Osteocyte (in vitro differentiated cells): ENCODE results near the gene GSDME. TPM values are rescaled to one million over a fixed set of nuclear protein-coding genes. Genes with fewer than 3 reads are reported as not detected.
"Not testable (repeated sequence)": the region's sequence is repeated elsewhere in the genome, so short reads cannot be mapped to it uniquely, and the experiment has no call there.

Source experiments
- DNase-seq: peaks from one replicate; pipeline ENCODE4 v3.0.0; 2021; ENCODE audit warnings: mixed read lengths; ENCODE audit not compliant: unreplicated experiment; ENCODE audit errors: extremely low spot score
- H3K27ac Mint-ChIP-seq: one replicate; pipeline ENCODE4 v1.8.0; 2021; ENCODE audit warnings: mild to moderate bottlenecking, mixed read lengths; ENCODE audit not compliant: unreplicated experiment
- H3K27me3 Mint-ChIP-seq: one replicate; pipeline ENCODE4 v1.8.0; 2021; ENCODE audit warnings: mixed read lengths; ENCODE audit not compliant: unreplicated experiment
- H3K36me3 Mint-ChIP-seq: one replicate; pipeline ENCODE4 v1.8.0; 2021; ENCODE audit warnings: mixed read lengths; ENCODE audit not compliant: unreplicated experiment
- H3K4me1 Mint-ChIP-seq: one replicate; pipeline ENCODE4 v1.8.0; 2021; ENCODE audit warnings: mixed read lengths; ENCODE audit not compliant: unreplicated experiment
- H3K4me3 Mint-ChIP-seq: one replicate; pipeline ENCODE4 v1.8.0; 2021; ENCODE audit warnings: mild to moderate bottlenecking, moderate library complexity, mixed read lengths; ENCODE audit not compliant: unreplicated experiment
- H3K9me3 Mint-ChIP-seq: one replicate; pipeline ENCODE4 v1.8.0; 2021; ENCODE audit warnings: mixed read lengths; ENCODE audit not compliant: unreplicated experiment
- total RNA-seq: library from RNA; stranded (reverse); gene quantifications from 2 replicates; pipeline ENCODE4 v1.2.1, GENCODE V29; 2021
- TF ChIP-seq, protein P1 (sequence below): fragments of 200-600 bp; sonication (generic); IDR thresholded peaks from 2 replicates; pipeline ENCODE4 v1.5.0; 2021; ENCODE audit warnings: antibody characterized with exemption, mild to moderate bottlenecking, moderate library complexity

Gene GSDME
- total RNA-seq, 1 donor from 2014 or later: 10.2 TPM

DNA sequence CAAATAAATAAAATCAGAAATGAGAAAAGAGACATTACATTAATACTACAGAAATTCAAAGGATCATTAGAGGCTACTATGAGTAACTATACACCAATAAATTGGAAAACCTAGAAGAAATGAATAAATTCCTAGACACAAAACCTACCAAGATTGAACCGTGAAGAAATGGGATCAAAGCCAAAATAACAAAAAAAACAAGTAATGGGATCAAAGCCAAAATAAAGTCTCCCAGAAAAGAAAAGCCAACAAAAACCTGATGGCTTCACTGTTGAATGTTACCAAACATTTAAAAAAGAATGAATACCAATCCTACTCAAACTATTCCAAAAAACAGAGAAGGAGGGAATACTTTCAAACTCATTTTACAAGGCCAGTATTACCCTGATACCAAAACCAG lies 20.0 kb downstream of the GSDME start:
- Mint-ChIP-seq H3K4me1 (peaks cover 41% of the 10 kb centered on the region), H3K36me3 (peaks cover 9% of the 10 kb centered on the region), H3K27me3 (no peaks in the 10 kb centered on the region), H3K4me3 (no peak overlapping the region), H3K27ac (peak overlapping the region; percentile 66), H3K9me3 (peaks cover 19% of the 10 kb centered on the region)
- TF ChIP-seq, protein P1, sequence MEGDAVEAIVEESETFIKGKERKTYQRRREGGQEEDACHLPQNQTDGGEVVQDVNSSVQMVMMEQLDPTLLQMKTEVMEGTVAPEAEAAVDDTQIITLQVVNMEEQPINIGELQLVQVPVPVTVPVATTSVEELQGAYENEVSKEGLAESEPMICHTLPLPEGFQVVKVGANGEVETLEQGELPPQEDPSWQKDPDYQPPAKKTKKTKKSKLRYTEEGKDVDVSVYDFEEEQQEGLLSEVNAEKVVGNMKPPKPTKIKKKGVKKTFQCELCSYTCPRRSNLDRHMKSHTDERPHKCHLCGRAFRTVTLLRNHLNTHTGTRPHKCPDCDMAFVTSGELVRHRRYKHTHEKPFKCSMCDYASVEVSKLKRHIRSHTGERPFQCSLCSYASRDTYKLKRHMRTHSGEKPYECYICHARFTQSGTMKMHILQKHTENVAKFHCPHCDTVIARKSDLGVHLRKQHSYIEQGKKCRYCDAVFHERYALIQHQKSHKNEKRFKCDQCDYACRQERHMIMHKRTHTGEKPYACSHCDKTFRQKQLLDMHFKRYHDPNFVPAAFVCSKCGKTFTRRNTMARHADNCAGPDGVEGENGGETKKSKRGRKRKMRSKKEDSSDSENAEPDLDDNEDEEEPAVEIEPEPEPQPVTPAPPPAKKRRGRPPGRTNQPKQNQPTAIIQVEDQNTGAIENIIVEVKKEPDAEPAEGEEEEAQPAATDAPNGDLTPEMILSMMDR: no peak
- no peak for DNase-seq

DNA sequence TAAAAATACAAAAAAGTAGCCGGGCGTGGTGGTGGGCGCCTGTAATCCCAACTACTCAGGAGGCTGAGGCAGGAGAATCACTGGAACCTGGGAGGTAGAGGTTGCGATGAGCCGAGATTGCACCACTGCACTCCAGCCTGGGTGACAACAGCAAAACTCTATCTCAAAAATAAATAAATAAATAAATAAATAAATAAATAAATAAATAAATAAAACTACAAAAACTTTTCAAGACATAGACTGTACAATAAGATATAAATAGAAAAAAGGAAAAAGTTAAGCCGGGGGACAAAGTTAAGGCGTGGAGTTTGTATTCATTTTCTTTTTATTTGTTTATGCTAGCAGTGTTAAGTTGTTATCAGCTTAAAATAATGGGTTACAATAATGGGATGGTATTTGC lies 21.7 kb downstream of the GSDME start:
- H3K27me3 Mint-ChIP-seq, H3K4me3 Mint-ChIP-seq, H3K36me3 Mint-ChIP-seq, DNase-seq, H3K27ac Mint-ChIP-seq: not testable (repeated sequence)
- Mint-ChIP-seq H3K4me1 (peaks cover 25% of the 10 kb centered on the region), H3K9me3 (peaks cover 19% of the 10 kb centered on the region)

DNA sequence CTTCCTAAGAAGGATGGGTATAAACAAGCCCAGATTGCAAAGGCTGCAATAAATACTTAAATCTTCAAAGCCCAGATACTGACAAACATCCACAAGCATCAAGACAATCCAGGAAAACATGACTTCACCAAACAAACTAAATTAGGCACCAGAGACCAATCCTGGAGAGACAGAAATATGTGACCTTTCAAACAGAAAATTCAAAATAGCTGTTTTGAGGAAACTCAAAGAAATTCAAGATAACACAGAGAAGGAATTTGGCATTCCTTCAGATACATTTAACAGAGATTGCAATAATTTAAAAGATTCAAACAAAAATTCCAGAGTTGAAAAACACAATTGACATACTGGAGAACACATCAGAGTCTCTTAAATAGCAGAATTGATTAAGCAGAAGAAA lies 23.0 kb downstream of the GSDME start:
- Mint-ChIP-seq H3K4me1 (peaks cover 25% of the 10 kb centered on the region), H3K27me3 (no peaks in the 10 kb centered on the region), H3K9me3 (peaks cover 19% of the 10 kb centered on the region), H3K27ac (no peak overlapping the region), H3K4me3 (no peak overlapping the region), H3K36me3 (peaks cover 8% of the 10 kb centered on the region)
- TF ChIP-seq, protein P1: no peak
- no peak for DNase-seq

DNA sequence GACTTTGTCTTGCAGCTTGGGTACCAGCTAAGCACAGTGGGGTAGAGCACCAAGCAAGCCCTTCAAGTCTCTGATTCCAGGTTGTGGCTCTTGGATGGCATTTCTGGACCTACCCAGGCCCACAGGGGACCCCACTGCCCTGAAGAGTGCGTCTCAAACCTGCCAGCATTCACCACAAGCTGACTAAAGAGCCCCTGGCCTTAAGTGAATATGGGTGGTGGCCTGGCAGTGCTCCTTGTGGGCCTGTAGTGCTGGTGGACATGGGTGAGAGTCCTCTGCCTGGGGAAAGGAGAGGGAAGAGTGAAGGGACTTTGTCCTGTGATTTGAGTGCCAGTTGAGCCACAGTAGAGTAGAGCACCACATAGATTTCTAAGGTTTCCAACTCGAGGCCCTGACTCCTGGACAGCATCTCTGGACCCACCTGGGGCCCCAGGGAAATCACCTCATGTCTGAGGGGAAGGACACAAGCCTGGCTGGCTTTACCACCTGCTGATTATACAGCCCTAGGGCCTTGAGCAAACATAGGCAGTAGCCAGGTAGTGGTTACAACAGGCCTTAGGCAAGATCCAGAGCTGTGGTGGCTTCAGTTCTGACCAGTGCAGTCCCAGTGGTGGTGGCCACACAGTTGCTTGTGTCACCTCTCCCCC lies 23.7 kb downstream of the GSDME start:
- H3K27ac Mint-ChIP-seq: peak overlapping the region; percentile 16
- H3K27me3 Mint-ChIP-seq: no peaks in the 10 kb centered on the region
- peak; percentile 62 for DNase-seq
- H3K4me1 Mint-ChIP-seq: peaks cover 25% of the 10 kb centered on the region
- TF ChIP-seq, protein P1: no peak
- H3K4me3 Mint-ChIP-seq: no peak overlapping the region
- H3K9me3 Mint-ChIP-seq: peaks cover 13% of the 10 kb centered on the region
- peaks cover 3% of the 10 kb centered on the region for H3K36me3 Mint-ChIP-seq

DNA sequence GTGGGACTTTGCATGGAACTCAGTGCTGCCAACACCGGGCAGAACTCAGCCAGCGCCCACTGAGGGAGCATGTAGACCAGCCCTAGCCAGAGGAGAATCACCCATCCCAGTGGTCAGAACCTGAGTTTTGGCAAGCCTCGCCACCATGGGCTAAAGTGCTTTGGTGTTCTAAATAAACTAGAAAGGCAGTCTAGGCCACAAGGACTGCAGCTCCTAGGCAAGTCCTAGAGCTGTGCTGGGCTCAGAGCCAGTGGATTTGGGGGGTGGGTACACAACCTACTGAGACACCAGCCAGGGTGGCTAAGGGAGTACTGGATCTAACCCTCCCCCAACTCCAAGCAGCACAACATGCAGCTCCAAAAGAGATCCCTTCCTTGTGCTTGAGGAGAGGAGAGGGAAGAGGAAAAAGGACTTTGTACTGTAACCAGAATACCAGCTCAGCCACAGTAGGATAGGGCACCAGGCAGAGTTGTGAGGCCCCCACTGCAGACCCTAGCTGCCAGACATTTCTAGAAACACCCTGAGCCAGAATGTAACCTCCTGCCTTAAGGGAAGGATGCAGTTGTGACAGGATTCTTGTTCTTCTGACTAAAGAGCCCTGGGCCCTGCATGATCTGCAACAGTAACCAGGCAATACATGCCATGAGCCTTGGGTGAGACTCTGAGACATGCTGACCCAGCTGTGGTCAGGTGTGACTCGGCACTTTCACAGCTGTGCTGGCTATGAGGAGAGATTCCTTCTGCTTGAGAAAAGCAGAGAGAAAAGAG lies 24.4 kb downstream of the GSDME start:
- peaks cover 8% of the 10 kb centered on the region for H3K9me3 Mint-ChIP-seq
- H3K36me3 Mint-ChIP-seq: peaks cover 3% of the 10 kb centered on the region
- no peaks in the 10 kb centered on the region for H3K27me3 Mint-ChIP-seq
- peak; percentile 56 for DNase-seq
- no peak overlapping the region for H3K27ac Mint-ChIP-seq
- TF ChIP-seq, protein P1: no peak
- H3K4me1 Mint-ChIP-seq: peaks cover 24% of the 10 kb centered on the region
- no peak overlapping the region for H3K4me3 Mint-ChIP-seq
